ENCODE results near the gene POU6F1. TPM values are rescaled to one million over a fixed set of nuclear protein-coding genes. Genes with fewer than 3 reads are reported as not detected.

The POU6F1 gene
- total RNA-seq, 1 donor from 2014 or later, result 0.26 TPM

DNA sequence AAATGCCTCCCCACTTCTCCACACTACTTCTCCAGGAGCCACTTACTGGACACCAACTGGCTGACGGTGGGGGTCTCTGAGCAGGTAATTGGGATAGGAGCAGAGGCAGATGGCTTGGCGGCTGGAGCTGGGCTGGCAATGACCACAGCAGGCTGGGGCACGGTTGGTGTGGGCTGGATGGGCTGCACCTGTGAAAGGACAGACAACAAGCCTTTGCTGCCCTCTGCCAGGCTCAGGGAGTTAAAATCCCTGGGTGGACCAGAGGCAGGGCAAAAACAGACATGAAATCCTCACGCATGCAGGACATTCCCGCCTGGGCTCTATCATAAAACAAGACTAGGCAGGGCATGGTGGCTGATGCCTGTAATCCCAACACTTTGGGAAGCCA lies 25.6 kb downstream of the POU6F1 start:
- H3K36me3 ChIP-seq (ENCODE audit: control insufficient read depth, insufficient read depth, low read length), result no peaks in the 10 kb centered on the region
- no peak overlapping the region for H3K4me3 ChIP-seq (ENCODE audit: low read depth, low read length)
- no peak for TF ChIP-seq CTCF (IDR thresholded peaks at IDR 0.05; ENCODE audit: insufficient read depth, low read length, severe bottlenecking)
- FAIRE-seq (no peak), DNase-seq (ENCODE audit: low read depth) (no peak)
- H3K27me3 ChIP-seq (ENCODE audit: control insufficient read depth, insufficient read depth, low read length), result no peaks in the 10 kb centered on the region

- no peak for TF ChIP-seq CTCF (IDR thresholded peaks at IDR 0.05; ENCODE audit: insufficient read depth, low read length, severe bottlenecking)
- H3K4me3 ChIP-seq (ENCODE audit: low read depth, low read length), result no peak overlapping the region
- DNase-seq (ENCODE audit: low read depth), result no peak
- H3K27me3 ChIP-seq (ENCODE audit: control insufficient read depth, insufficient read depth, low read length), result no peaks in the 10 kb centered on the region
- FAIRE-seq, result no peak
- H3K36me3 ChIP-seq (ENCODE audit: control insufficient read depth, insufficient read depth, low read length), result no peaks in the 10 kb centered on the region
Observed at GRCh38 chr12:51191516-51192283, 26.2 kb downstream of the POU6F1 start.

DNA sequence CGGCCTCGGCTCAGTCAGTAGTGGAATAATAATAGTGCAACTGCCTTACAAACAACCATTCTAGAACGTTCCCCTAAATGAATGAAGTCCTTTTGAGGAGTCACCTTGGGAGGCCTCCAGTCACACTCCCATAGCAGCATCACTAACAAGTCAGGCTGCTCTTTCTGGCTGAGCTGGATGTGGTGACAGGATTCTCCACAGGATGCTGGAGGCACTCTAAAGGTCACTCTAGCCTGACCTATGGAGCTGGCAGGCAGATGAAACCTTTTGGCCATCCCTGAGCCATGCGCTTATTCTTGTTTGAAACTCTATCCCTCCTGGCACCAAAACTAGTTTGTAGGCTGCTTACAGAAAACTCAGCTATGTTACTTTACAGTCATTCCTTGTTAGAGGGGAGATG lies 27.0 kb downstream of the POU6F1 start:
- FAIRE-seq (no peak), DNase-seq (ENCODE audit: low read depth) (no peak)
- no peaks in the 10 kb centered on the region for H3K36me3 ChIP-seq (ENCODE audit: control insufficient read depth, insufficient read depth, low read length)
- H3K4me3 ChIP-seq (ENCODE audit: low read depth, low read length), result no peak overlapping the region
- no peak for TF ChIP-seq CTCF (IDR thresholded peaks at IDR 0.05; ENCODE audit: insufficient read depth, low read length, severe bottlenecking)
- no peaks in the 10 kb centered on the region for H3K27me3 ChIP-seq (ENCODE audit: control insufficient read depth, insufficient read depth, low read length)

DNA sequence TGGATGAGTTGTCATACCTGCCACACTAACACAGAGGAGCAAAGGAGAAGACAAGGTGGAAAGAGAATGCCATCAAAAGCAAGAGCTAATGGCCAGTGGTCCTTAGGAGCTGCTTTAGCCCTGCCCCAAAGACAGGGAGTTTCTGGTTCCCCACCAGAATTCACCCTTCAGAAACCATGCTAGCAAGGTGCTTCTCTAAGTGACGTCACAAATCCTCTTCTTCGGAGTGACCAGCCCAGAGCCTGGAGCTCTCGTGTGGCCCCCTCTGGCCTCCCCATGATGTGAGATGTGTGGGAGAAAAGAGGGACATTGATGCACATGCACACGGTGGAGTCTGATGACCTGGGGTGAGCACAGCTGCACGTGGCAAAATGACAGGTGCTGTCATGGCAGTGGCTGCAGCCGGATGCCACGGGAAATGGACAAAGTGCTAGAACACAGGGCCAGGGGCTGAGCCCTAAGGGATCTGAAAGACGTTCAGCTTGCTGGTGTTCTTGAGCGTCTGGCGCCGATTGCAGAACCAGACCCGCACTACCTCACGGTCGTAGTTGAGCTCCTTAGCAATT lies 28.0 kb downstream of the POU6F1 start:
- FAIRE-seq, result no peak
- no peaks in the 10 kb centered on the region for H3K36me3 ChIP-seq (ENCODE audit: control insufficient read depth, insufficient read depth, low read length)

GRCh38 chr12:51188359-51189051 lies 29.4 kb downstream of the POU6F1 start:
- FAIRE-seq (no peak), DNase-seq (ENCODE audit: low read depth) (no peak)
- Histone ChIP-seq H3K36me3 (ENCODE audit: control insufficient read depth, insufficient read depth, low read length) (no peaks in the 10 kb centered on the region), H3K27me3 (ENCODE audit: control insufficient read depth, insufficient read depth, low read length) (no peaks in the 10 kb centered on the region), H3K4me3 (ENCODE audit: low read depth, low read length) (no peak overlapping the region)
- TF ChIP-seq CTCF (IDR thresholded peaks at IDR 0.05; ENCODE audit: insufficient read depth, low read length, severe bottlenecking), result no peak

More for the DNA sequence above, 28.0 kb downstream of the POU6F1 start:
- Histone ChIP-seq H3K27me3 (ENCODE audit: control insufficient read depth, insufficient read depth, low read length) (no peaks in the 10 kb centered on the region), H3K4me3 (ENCODE audit: low read depth, low read length) (no peak overlapping the region)
- DNase-seq (ENCODE audit: low read depth), result no peak
- TF ChIP-seq CTCF (IDR thresholded peaks at IDR 0.05; ENCODE audit: insufficient read depth, low read length, severe bottlenecking), result no peak
